GM12873 (cell line): ENCODE data around the gene CTAGE9.

Experiments
- TF ChIP-seq, protein P1 (sequence below): IDR thresholded peaks from 2 replicates; pipeline ENCODE4 v1.5.1; 2012; ENCODE audit warnings: low read depth, mild to moderate bottlenecking, moderate library complexity, low read length, control low read depth; ENCODE audit not compliant: insufficient read depth; ENCODE audit errors: missing control alignments

The CTAGE9 gene

DNA sequence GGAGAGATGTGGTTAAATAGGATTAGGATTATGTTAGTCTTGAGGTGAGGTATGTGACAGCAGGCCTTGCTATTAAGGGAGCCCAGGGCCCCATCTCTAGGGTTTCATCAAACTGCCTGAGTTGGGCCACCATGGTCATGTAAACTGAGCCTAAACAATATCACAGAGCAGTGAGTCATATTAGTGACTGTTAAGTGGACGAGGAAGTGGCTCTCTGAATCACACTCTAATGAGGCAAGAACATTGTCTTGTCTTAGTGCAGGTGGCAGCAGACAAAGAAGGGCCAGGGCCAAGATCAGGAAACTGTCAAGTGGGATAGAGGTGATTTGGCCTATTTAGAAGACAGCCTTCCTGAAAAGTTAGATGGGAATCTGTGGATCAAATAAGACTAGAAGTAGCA, 50.6 kb downstream of the CTAGE9 start:
- TF ChIP-seq, protein P1, sequence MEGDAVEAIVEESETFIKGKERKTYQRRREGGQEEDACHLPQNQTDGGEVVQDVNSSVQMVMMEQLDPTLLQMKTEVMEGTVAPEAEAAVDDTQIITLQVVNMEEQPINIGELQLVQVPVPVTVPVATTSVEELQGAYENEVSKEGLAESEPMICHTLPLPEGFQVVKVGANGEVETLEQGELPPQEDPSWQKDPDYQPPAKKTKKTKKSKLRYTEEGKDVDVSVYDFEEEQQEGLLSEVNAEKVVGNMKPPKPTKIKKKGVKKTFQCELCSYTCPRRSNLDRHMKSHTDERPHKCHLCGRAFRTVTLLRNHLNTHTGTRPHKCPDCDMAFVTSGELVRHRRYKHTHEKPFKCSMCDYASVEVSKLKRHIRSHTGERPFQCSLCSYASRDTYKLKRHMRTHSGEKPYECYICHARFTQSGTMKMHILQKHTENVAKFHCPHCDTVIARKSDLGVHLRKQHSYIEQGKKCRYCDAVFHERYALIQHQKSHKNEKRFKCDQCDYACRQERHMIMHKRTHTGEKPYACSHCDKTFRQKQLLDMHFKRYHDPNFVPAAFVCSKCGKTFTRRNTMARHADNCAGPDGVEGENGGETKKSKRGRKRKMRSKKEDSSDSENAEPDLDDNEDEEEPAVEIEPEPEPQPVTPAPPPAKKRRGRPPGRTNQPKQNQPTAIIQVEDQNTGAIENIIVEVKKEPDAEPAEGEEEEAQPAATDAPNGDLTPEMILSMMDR: no peak
